IMR-90 (cell line): ENCODE data around the gene TGM1.

Experiments
- BHLHE40 ChIP-seq: fragments of 150-350 bp; IDR thresholded peaks from 2 replicates; pipeline ENCODE4 v1.6.1; 2016; ENCODE audit warnings: mild to moderate bottlenecking, low read depth, low read length
- CTCF ChIP-seq: conservative IDR thresholded peaks from 2 replicates; pipeline ENCODE4 v1.5.1; 2012; ENCODE audit warnings: mild to moderate bottlenecking, low read depth, low read length, improper control_type of control experiment
- FOS ChIP-seq: fragments of 150-350 bp; IDR thresholded peaks from 2 replicates; pipeline ENCODE4 v1.6.1; 2016; ENCODE audit warnings: low read depth, low read length
- MAFK ChIP-seq: IDR thresholded peaks from 2 replicates; pipeline ENCODE4 v1.6.1; 2012; ENCODE audit warnings: low read depth, low read length, improper control_type of control experiment
- POLR2A ChIP-seq: IDR thresholded peaks from 2 replicates; pipeline ENCODE4 v1.6.1; 2012; ENCODE audit warnings: mild to moderate bottlenecking, low read depth, low read length
- RAD21 ChIP-seq: IDR thresholded peaks from 2 replicates; pipeline ENCODE4 v1.6.1; 2012; ENCODE audit warnings: low read length, improper control_type of control experiment
- RCOR1 ChIP-seq: IDR thresholded peaks from 2 replicates; pipeline ENCODE4 v1.6.1; 2012; ENCODE audit warnings: mild to moderate bottlenecking, low read length, improper control_type of control experiment; ENCODE audit not compliant: insufficient replicate concordance
- RFX5 ChIP-seq: IDR thresholded peaks from 2 replicates; pipeline ENCODE4 v1.8.0; 2012; ENCODE audit warnings: low read depth, mild to moderate bottlenecking, low read length, moderate library complexity
- TF ChIP-seq, protein P1 (sequence below): fragments of 150-350 bp; IDR thresholded peaks from 2 replicates; pipeline ENCODE4 v1.6.1; 2017; ENCODE audit warnings: mild to moderate bottlenecking, antibody characterized with exemption, low read length, low read depth

- TF ChIP-seq CTCF = no peak
- no peak for TF ChIP-seq RCOR1
- no peak for TF ChIP-seq POLR2A
- no peak for TF ChIP-seq MAFK
- TF ChIP-seq, protein P1, sequence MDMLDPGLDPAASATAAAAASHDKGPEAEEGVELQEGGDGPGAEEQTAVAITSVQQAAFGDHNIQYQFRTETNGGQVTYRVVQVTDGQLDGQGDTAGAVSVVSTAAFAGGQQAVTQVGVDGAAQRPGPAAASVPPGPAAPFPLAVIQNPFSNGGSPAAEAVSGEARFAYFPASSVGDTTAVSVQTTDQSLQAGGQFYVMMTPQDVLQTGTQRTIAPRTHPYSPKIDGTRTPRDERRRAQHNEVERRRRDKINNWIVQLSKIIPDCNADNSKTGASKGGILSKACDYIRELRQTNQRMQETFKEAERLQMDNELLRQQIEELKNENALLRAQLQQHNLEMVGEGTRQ = no peak
- TF ChIP-seq RAD21 = no peak
- TF ChIP-seq RFX5 = no peak
- no peak for TF ChIP-seq FOS
- TF ChIP-seq BHLHE40 = no peak
Measured at GRCh38 chr14:24255438-24255837, 7.5 kb downstream of the TGM1 start.
